DOHH2 (cell line): ENCODE results near the gene SLC44A1.

Experiments used
- H3F3A ChIP-seq: fragments of 200-600 bp; sonication (generic), shearing (Covaris generic); 2 replicates; pipeline ENCODE4 v1.6.0; 2016; ENCODE audit warnings: antibody characterized with exemption, mild to moderate bottlenecking; ENCODE audit not compliant: control insufficient read depth, insufficient read depth
- H3K27ac ChIP-seq: fragments of 200-600 bp; sonication (generic); 2 replicates; pipeline ENCODE4 v1.5.1; 2014; ENCODE audit warnings: low read depth, mild to moderate bottlenecking, low read length, moderate library complexity
- H3K27me3 ChIP-seq: fragments of 200-600 bp; sonication (generic); 2 replicates; pipeline ENCODE4 v1.6.1; 2014; ENCODE audit warnings: mild to moderate bottlenecking, low read length, mixed read lengths; ENCODE audit not compliant: control insufficient read depth
- H3K36me3 ChIP-seq: fragments of 200-600 bp; sonication (generic); 2 replicates; pipeline ENCODE4 v1.6.1; 2014; ENCODE audit warnings: mild to moderate bottlenecking, low read length, moderate library complexity, mixed read lengths; ENCODE audit not compliant: control insufficient read depth
- H3K4me1 ChIP-seq: fragments of 200-600 bp; sonication (generic); 2 replicates; pipeline ENCODE4 v1.6.1; 2014; ENCODE audit warnings: mild to moderate bottlenecking, low read length, mixed read lengths; ENCODE audit not compliant: control insufficient read depth
- H3K4me2 ChIP-seq: fragments of 200-600 bp; sonication (generic); 2 replicates; pipeline ENCODE4 v1.6.0; 2014; ENCODE audit warnings: mild to moderate bottlenecking, low read length, moderate library complexity
- H3K4me3 ChIP-seq: fragments of 200-600 bp; sonication (generic); 2 replicates; pipeline ENCODE4 v1.5.1; 2014; ENCODE audit warnings: mild to moderate bottlenecking, low read length, mixed read lengths
- H3K79me2 ChIP-seq: fragments of 200-600 bp; sonication (generic); 2 replicates; pipeline ENCODE4 v1.6.1; 2014; ENCODE audit warnings: mild to moderate bottlenecking, low read length, mixed read lengths; ENCODE audit not compliant: control insufficient read depth
- H3K9me2 ChIP-seq: fragments of 200-600 bp; sonication (generic); replicated peaks from 2 replicates; pipeline ENCODE4 v1.6.1; 2014; ENCODE audit warnings: mild to moderate bottlenecking, low read length, mixed read lengths; ENCODE audit not compliant: control insufficient read depth
- H3K9me3 ChIP-seq: fragments of 200-600 bp; sonication (generic); 2 replicates; pipeline ENCODE4 v1.6.1; 2014; ENCODE audit warnings: antibody characterized with exemption, low read length, mixed read lengths; ENCODE audit not compliant: control insufficient read depth, insufficient read depth
- H4K20me1 ChIP-seq: fragments of 200-600 bp; sonication (generic); 2 replicates; pipeline ENCODE4 v1.6.0; 2014; ENCODE audit warnings: low read depth, mild to moderate bottlenecking, antibody characterized with exemption, low read length, moderate library complexity; ENCODE audit not compliant: control insufficient read depth, insufficient read depth
- CTCF ChIP-seq: fragments of 200-600 bp; sonication (generic); IDR thresholded peaks from one replicate; pipeline ENCODE4 v1.5.1; 2014; ENCODE audit warnings: antibody characterized with exemption, mild to moderate bottlenecking, low read depth, low read length; ENCODE audit not compliant: poor library complexity, severe bottlenecking
- EZH2phosphoT487 ChIP-seq: fragments of 200-600 bp; sonication (generic); IDR thresholded peaks from 2 replicates; pipeline ENCODE4 v1.6.1; 2017; ENCODE audit warnings: borderline replicate concordance, mild to moderate bottlenecking, antibody characterized with exemption, low read length, moderate library complexity, mixed read lengths

The SLC44A1 gene

GRCh38 chr9:105258225-105258737, 13.8 kb downstream of the SLC44A1 start:
- Histone ChIP-seq H3K27me3 (no peaks in the 10 kb centered on the region), H3F3A (peaks cover 7% of the 10 kb centered on the region; the same call in 1 of the 2 replicates), H3K27ac (no peak overlapping the region), H3K9me3 (no peaks in the 10 kb centered on the region), H3K36me3 (no peaks in the 10 kb centered on the region; the same call in 1 of the 2 replicates), H3K4me1 (peaks cover 46% of the 10 kb centered on the region), H3K79me2 (peaks cover 52% of the 10 kb centered on the region), H3K4me2 (peak overlapping the region; percentile 43), H3K9me2 (no peaks in the 10 kb centered on the region), H4K20me1 (no peaks in the 10 kb centered on the region), H3K4me3 (peak overlapping the region; percentile 36; the same call in 1 of the 2 replicates)
- TF ChIP-seq CTCF (no peak), EZH2phosphoT487 (no peak)

GRCh38 chr9:105259274-105259673, 14.8 kb downstream of the SLC44A1 start:
- Histone ChIP-seq H3K27ac (peak overlapping the region; percentile 16; the same call in 1 of the 2 replicates), H3K9me2 (no peaks in the 10 kb centered on the region), H3K4me3 (peak overlapping the region; percentile 36), H3K4me2 (peak overlapping the region; percentile 43), H3K4me1 (peaks cover 46% of the 10 kb centered on the region), H4K20me1 (no peaks in the 10 kb centered on the region), H3K79me2 (peaks cover 46% of the 10 kb centered on the region), H3F3A (peaks cover 7% of the 10 kb centered on the region; the same call in 1 of the 2 replicates), H3K27me3 (no peaks in the 10 kb centered on the region), H3K9me3 (no peaks in the 10 kb centered on the region), H3K36me3 (no peaks in the 10 kb centered on the region; the same call in 1 of the 2 replicates)
- TF ChIP-seq EZH2phosphoT487 (no peak), CTCF (no peak)

GRCh38 chr9:105259731-105260612, 15.5 kb downstream of the SLC44A1 start:
- Histone ChIP-seq H3K27me3 (no peaks in the 10 kb centered on the region), H3K9me2 (no peaks in the 10 kb centered on the region), H3F3A (peaks cover 4% of the 10 kb centered on the region; the same call in 1 of the 2 replicates), H3K79me2 (peaks cover 43% of the 10 kb centered on the region), H3K4me1 (peaks cover 43% of the 10 kb centered on the region), H4K20me1 (no peaks in the 10 kb centered on the region), H3K36me3 (no peaks in the 10 kb centered on the region; the same call in 1 of the 2 replicates), H3K4me2 (peak overlapping the region; percentile 43), H3K27ac (peak overlapping the region; percentile 16), H3K9me3 (no peaks in the 10 kb centered on the region), H3K4me3 (peak overlapping the region; percentile 36)
- TF ChIP-seq EZH2phosphoT487 (no peak), CTCF (no peak)
